Tibial artery (tissue), 4 donors: ENCODE results near the gene AKIRIN2.

Experiments
- DNase-seq, 2 donors: peaks; one replicate each; pipeline ENCODE4 v3.0.0-alpha.2; 2019
- H3K27ac ChIP-seq, 2 donors: fragments of 200-600 bp; sonication (generic) in 1 of 2; 1 replicate in 1 of 2; 2 replicates in 1 of 2; pipeline ENCODE4 v1.5.1; 2018 to 2019; ENCODE audit warnings: mild to moderate bottlenecking in 1 of 2
- H3K27me3 ChIP-seq, 2 donors: fragments of 200-600 bp; sonication (generic) in 1 of 2; one replicate each; pipeline versions ENCODE4 v1.5.1 to v1.6.0; 2016 to 2019
- H3K36me3 ChIP-seq, 3 donors: fragments of 200-600 bp; sonication (generic) in 2 of 3; one replicate each; pipeline ENCODE4 v1.5.1; 2016 to 2019; ENCODE audit warnings: mild to moderate bottlenecking in 2 of 3
- H3K4me1 ChIP-seq, 4 donors: fragments of 200-600 bp; sonication (generic) in 2 of 4; 1 replicate in 3 of 4; 2 replicates in 1 of 4; pipeline ENCODE4 v1.5.1; 2016 to 2019
- H3K4me3 ChIP-seq, 2 donors: fragments of 200-600 bp; sonication (generic) in 1 of 2; 1 replicate in 1 of 2; 2 replicates in 1 of 2; pipeline ENCODE4 v1.5.1; 2018 to 2019; ENCODE audit warnings: mild to moderate bottlenecking in 2 of 2
- H3K9me3 ChIP-seq, 3 donors: fragments of 200-600 bp; sonication (generic) in 1 of 3; one replicate each; pipeline ENCODE4 v1.5.1; 2016 to 2019
- CTCF ChIP-seq, 2 experiments: fragments of 200-600 bp in 1 of 2; fragments of 450-650 bp in 1 of 2; IDR thresholded peaks; one replicate each; pipeline ENCODE4 v1.5.1; 2017 to 2019; ENCODE audit warnings: antibody characterized with exemption in 2 of 2, mild to moderate bottlenecking in 1 of 2, moderate library complexity in 1 of 2
- intact Hi-C: fragments of 100-400 bp; cut with DNase I; formaldehyde crosslinking; loops from one replicate; pipeline ENCODE4 v1.15.0; 2023; ENCODE audit warnings: low total_unique reads

Gene AKIRIN2

GRCh38 chr6:87636315-87636714 is 65.7 kb downstream of the AKIRIN2 start:
- intact Hi-C loops: no loop called here
- no peaks in the 10 kb centered on the region for H3K9me3 ChIP-seq
- H3K27ac ChIP-seq: no peak overlapping the region
- peaks cover 8 to 44% (median 11%) of the 10 kb centered on the region in 3 donors for H3K36me3 ChIP-seq
- no peak for TF ChIP-seq CTCF (IDR thresholded peaks at IDR 0.05)
- no peak for DNase-seq
- no peaks in the 10 kb centered on the region for H3K4me1 ChIP-seq
- H3K27me3 ChIP-seq: no peaks in the 10 kb centered on the region
- H3K4me3 ChIP-seq: no peak overlapping the region

- no peak overlapping the region for H3K27ac ChIP-seq
- TF ChIP-seq CTCF (IDR thresholded peaks at IDR 0.05): no peak
- peaks cover 8 to 30% (median 17%) of the 10 kb centered on the region in 3 donors for H3K36me3 ChIP-seq
- no peaks in the 10 kb centered on the region for H3K27me3 ChIP-seq
- intact Hi-C loops: no loop called here
- no peak for DNase-seq
- H3K4me1 ChIP-seq: no peaks in the 10 kb centered on the region
- no peaks in the 10 kb centered on the region for H3K9me3 ChIP-seq
- no peak overlapping the region for H3K4me3 ChIP-seq
Observed at GRCh38 chr6:87633851-87634250, 68.2 kb downstream of the AKIRIN2 start.

GRCh38 chr6:87630746-87631145 is 71.3 kb downstream of the AKIRIN2 start:
- intact Hi-C loops: no loop called here
- no peak overlapping the region for H3K27ac ChIP-seq
- DNase-seq: no peak
- no peaks in the 10 kb centered on the region for H3K9me3 ChIP-seq
- peaks cover 0 to 26% (median 14%) of the 10 kb centered on the region in 3 donors for H3K36me3 ChIP-seq
- H3K27me3 ChIP-seq: no peaks in the 10 kb centered on the region
- no peak for TF ChIP-seq CTCF (IDR thresholded peaks at IDR 0.05)
- H3K4me3 ChIP-seq: no peak overlapping the region
- H3K4me1 ChIP-seq: no peaks in the 10 kb centered on the region

- Histone ChIP-seq H3K9me3 (no peaks in the 10 kb centered on the region), H3K27me3 (no peaks in the 10 kb centered on the region), H3K36me3 (peaks cover 3 to 32% (median 14%) of the 10 kb centered on the region in 3 donors), H3K27ac (no peak overlapping the region), H3K4me3 (no peak overlapping the region), H3K4me1 (no peaks in the 10 kb centered on the region)
- no peak for TF ChIP-seq CTCF (IDR thresholded peaks at IDR 0.05)
- no peak for DNase-seq
- intact Hi-C loops: no loop called here
Observed at GRCh38 chr6:87628881-87629280, 73.2 kb downstream of the AKIRIN2 start.

GRCh38 chr6:87628424-87628823 is 73.6 kb downstream of the AKIRIN2 start:
- DNase-seq: no peak
- Histone ChIP-seq H3K9me3 (no peaks in the 10 kb centered on the region), H3K4me3 (no peak overlapping the region), H3K27ac (no peak overlapping the region), H3K27me3 (no peaks in the 10 kb centered on the region), H3K4me1 (peaks cover 0 to 4% (median 0%) of the 10 kb centered on the region in 4 donors), H3K36me3 (peaks cover 3 to 35% (median 14%) of the 10 kb centered on the region in 3 donors)
- TF ChIP-seq CTCF (IDR thresholded peaks at IDR 0.05): no peak
- intact Hi-C loops: no loop called here
